GM12873 (cell line): ENCODE results near the gene PFDN6.

ENCODE experiments used
- CTCF ChIP-seq: IDR thresholded peaks from 2 replicates; pipeline ENCODE4 v1.5.1; 2012; ENCODE audit warnings: low read depth, mild to moderate bottlenecking, moderate library complexity, low read length, control low read depth; ENCODE audit not compliant: insufficient read depth; ENCODE audit errors: missing control alignments

The PFDN6 gene

GRCh38 chr6:33249732-33250630, 39.4 kb upstream of the PFDN6 start:
- no peak for TF ChIP-seq CTCF

- no peak for TF ChIP-seq CTCF
These were observed 38.7 kb upstream of the PFDN6 start for GRCh38 chr6:33250731-33251130.

- TF ChIP-seq CTCF = no peak
These were observed 37.9 kb upstream of the PFDN6 start for GRCh38 chr6:33251395-33252012.

GRCh38 chr6:33252759-33253158, 36.6 kb upstream of the PFDN6 start:
- TF ChIP-seq CTCF = no peak

GRCh38 chr6:33254591-33254990, 34.8 kb upstream of the PFDN6 start:
- TF ChIP-seq CTCF = no peak

- no peak for TF ChIP-seq CTCF
These were observed 30.4 kb upstream of the PFDN6 start for GRCh38 chr6:33259032-33259431.

GRCh38 chr6:33264015-33264414, 25.4 kb upstream of the PFDN6 start:
- TF ChIP-seq CTCF = no peak
